HG02973 (cell line): Measurements from ENCODE around the gene CHST12.
"Not testable (repeated sequence)": the region's sequence is repeated elsewhere in the genome, so short reads cannot be mapped to it uniquely, and the experiment has no call there.

ENCODE experiments used
- ATAC-seq: cut with Tn5 transposase; IDR thresholded peaks from one replicate; pipeline ENCODE4 v1.9.1; 2021; ENCODE audit warnings: moderate library complexity; ENCODE audit not compliant: unreplicated experiment

CHST12 gene

GRCh38 chr7:2435146-2435545 lies 31.7 kb downstream of the CHST12 start:
- no peak for ATAC-seq

GRCh38 chr7:2436341-2437104 lies 33.1 kb downstream of the CHST12 start:
- ATAC-seq: no peak

GRCh38 chr7:2437136-2437535 lies 33.7 kb downstream of the CHST12 start:
- no peak for ATAC-seq

GRCh38 chr7:2437537-2438148 lies 34.2 kb downstream of the CHST12 start:
- no peak for ATAC-seq

- no peak for ATAC-seq
Observed at GRCh38 chr7:2438186-2438585, 34.8 kb downstream of the CHST12 start.

- ATAC-seq: no peak
Observed at GRCh38 chr7:2438775-2439174, 35.4 kb downstream of the CHST12 start.

- no peak for ATAC-seq
Observed at GRCh38 chr7:2440608-2441245, 37.3 kb downstream of the CHST12 start.

GRCh38 chr7:2441430-2442058 lies 38.1 kb downstream of the CHST12 start:
- no peak for ATAC-seq

- no peak for ATAC-seq
Observed at GRCh38 chr7:2443491-2443890, 40.1 kb downstream of the CHST12 start.

- no peak for ATAC-seq
Observed at GRCh38 chr7:2444476-2444875, 41.1 kb downstream of the CHST12 start.

- no peak for ATAC-seq
Observed at GRCh38 chr7:2445047-2445446, 41.6 kb downstream of the CHST12 start.

GRCh38 chr7:2445898-2446555 lies 42.6 kb downstream of the CHST12 start:
- no peak for ATAC-seq

GRCh38 chr7:2446676-2447075 lies 43.3 kb downstream of the CHST12 start:
- no peak for ATAC-seq

- ATAC-seq: no peak
Observed at GRCh38 chr7:2450198-2451107, 47.0 kb downstream of the CHST12 start.

GRCh38 chr7:2451171-2452073 lies 48.0 kb downstream of the CHST12 start:
- peak; percentile 68 for ATAC-seq

GRCh38 chr7:2452074-2452507 lies 48.7 kb downstream of the CHST12 start:
- peak; percentile 42 for ATAC-seq

GRCh38 chr7:2452643-2453270 lies 49.3 kb downstream of the CHST12 start:
- ATAC-seq: no peak

GRCh38 chr7:2453849-2454248 lies 50.4 kb downstream of the CHST12 start:
- not testable (repeated sequence) for ATAC-seq

- no peak for ATAC-seq
Observed at GRCh38 chr7:2459674-2460073, 56.3 kb downstream of the CHST12 start.
